Measurements from ENCODE around the gene C10orf88.

Gene C10orf88

DNA sequence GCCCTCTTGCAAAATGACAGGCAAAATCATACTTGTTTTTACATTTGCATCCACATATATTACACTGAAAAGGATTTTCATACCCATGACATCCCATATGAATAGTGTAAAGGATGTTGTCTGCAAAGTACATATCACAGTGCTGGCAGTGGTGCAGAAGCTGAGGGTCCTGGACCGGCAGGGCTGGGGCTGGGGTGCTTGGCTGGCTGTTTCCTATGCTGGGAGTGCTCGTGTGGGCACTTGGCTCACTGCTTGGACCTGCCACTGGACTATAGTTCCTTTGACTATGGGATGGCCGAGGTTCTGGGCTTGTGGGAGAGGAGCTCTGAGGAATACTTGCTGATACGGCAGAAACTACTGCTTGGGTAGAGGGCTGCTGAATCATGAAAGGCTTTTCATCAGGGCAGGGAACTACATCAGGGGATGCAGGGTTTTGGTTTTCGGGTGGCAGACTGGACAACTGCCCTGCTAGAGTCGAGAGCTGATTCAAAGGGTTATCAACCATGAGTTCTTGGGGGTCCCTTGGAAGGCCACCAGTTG, 39.8 kb upstream of the C10orf88 start:
- H3K4me1 ChIP-seq: peaks cover 0 to 15% (median 3%) of the 10 kb centered on the region in 10 experiments; a peak in 10 of 20 replicates
- H3K4me2 ChIP-seq: no peak overlapping the region
- H3K4me3 ChIP-seq: no peak overlapping the region
- H3K27ac ChIP-seq: no peak overlapping the region
- no peak for TF ChIP-seq Cebpa-rat (IDR thresholded peaks at IDR 0.05)
- H3K9ac ChIP-seq: no peak overlapping the region
- H3K27me3 ChIP-seq: no peaks in the 10 kb centered on the region
- H4K20me1 ChIP-seq: peaks cover 0 to 39% (median 12%) of the 10 kb centered on the region in 11 experiments; a peak in 13 of 22 replicates
- peaks cover 51 to 91% (median 74%) of the 10 kb centered on the region in 11 experiments for H3K36me3 ChIP-seq
- no peaks in the 10 kb centered on the region for H3K9me3 ChIP-seq (replicated peaks in 1 of 11)

DNA sequence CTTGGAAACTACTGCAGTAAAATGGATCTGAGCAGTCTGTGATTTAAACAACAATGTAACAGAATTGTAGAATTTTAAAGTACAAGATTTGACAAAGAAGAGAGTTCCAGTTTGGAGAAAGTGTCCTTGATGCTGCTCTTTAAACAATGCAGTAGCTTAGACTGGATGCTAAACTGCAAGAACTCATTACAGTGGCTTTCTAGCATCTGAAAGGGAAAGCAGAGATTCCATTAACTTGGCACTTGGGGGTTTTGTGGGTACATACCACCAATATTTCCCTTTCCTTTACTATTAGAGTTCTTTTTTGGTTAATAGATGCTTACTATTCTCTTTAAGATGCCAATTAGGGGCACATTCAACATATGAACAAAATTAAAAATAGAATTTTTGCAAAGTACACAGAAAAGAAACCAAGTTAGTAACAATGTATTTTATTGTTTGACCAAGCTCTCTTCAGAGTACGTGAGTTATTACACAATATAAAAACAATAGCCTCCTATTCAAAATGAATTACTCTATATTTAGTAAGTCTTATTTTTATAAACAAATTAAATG, 38.1 kb upstream of the C10orf88 start:
- H3K9ac ChIP-seq: no peak overlapping the region

DNA sequence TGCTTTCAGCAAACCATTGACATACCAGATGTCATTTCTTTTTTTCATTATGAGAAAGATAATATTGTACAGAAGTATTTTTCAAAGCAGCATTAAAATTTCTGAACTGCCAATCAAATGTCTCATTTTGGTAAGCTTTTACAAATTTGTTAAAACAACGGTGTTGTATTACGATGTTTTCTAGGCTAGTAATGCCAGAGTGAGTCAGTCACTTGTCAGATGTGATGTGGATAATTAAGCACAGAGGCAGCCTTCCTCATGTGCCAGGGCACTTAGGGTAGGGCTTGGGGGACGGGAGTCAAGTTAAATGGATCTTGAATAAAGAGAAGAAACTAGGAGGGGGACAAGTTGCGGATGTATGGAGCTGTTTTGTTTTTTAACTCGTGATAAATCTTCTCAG, 36.3 kb upstream of the C10orf88 start:
- Histone ChIP-seq H3K27me3 (no peaks in the 10 kb centered on the region), H3K4me1 (peaks cover 0 to 14% (median 2%) of the 10 kb centered on the region in 10 experiments; a peak in 10 of 20 replicates), H3K9ac (no peak overlapping the region), H3K36me3 (peaks cover 31 to 91% (median 64%) of the 10 kb centered on the region in 11 experiments), H3K9me3 (replicated peaks in 1 of 11) (no peaks in the 10 kb centered on the region), H4K20me1 (peaks cover 0 to 9% (median 0%) of the 10 kb centered on the region in 11 experiments; a peak in 6 of 22 replicates), H3K27ac (no peak overlapping the region), H3K4me2 (no peak overlapping the region), H3K4me3 (no peak overlapping the region)
- TF ChIP-seq Cebpa-rat (IDR thresholded peaks at IDR 0.05): no peak

More for the DNA sequence above, 38.1 kb upstream of the C10orf88 start:
- Histone ChIP-seq H3K4me1 (peaks cover 0 to 14% (median 2%) of the 10 kb centered on the region in 10 experiments; a peak in 10 of 20 replicates), H3K4me2 (peak overlapping the region in 1 of 11 experiments; percentile 3; a peak in 1 of 22 replicates), H4K20me1 (peaks cover 0 to 21% (median 2%) of the 10 kb centered on the region in 11 experiments; a peak in 9 of 22 replicates), H3K27ac (no peak overlapping the region), H3K36me3 (peaks cover 37 to 91% (median 73%) of the 10 kb centered on the region in 11 experiments), H3K27me3 (no peaks in the 10 kb centered on the region), H3K9me3 (replicated peaks in 1 of 11) (no peaks in the 10 kb centered on the region), H3K4me3 (no peak overlapping the region)
- no peak for TF ChIP-seq Cebpa-rat (IDR thresholded peaks at IDR 0.05)

DNA sequence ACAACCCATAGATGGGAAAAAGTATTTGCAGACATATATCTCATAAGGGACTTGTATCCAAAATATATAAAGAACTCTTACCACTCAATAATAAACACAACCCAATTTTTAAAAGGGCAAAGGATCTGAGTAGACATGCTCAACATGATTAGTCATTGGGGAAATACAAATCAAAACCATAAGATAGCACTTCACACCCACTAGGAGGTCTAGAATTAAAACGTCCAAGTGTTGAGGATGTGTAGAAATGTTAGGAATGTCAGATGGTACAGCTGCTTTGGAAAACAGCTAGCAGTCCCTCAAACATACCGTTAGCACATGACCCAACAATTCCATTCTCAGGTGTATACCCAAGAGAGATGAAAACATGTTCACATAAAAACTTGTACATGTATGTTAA, 34.5 kb upstream of the C10orf88 start:
- H3K4me3 ChIP-seq: no peak overlapping the region
- H3K9ac ChIP-seq: no peak overlapping the region
- no peak overlapping the region for H3K4me2 ChIP-seq
- peaks cover 0 to 14% (median 2%) of the 10 kb centered on the region in 10 experiments; a peak in 10 of 20 replicates for H3K4me1 ChIP-seq
- peaks cover 24 to 91% (median 63%) of the 10 kb centered on the region in 11 experiments; a peak in 21 of 22 replicates for H3K36me3 ChIP-seq
- H3K27ac ChIP-seq: no peak overlapping the region
- no peak for TF ChIP-seq Cebpa-rat (IDR thresholded peaks at IDR 0.05)
- no peaks in the 10 kb centered on the region for H3K27me3 ChIP-seq
- H3K9me3 ChIP-seq (replicated peaks in 1 of 11): no peaks in the 10 kb centered on the region
- H4K20me1 ChIP-seq: no peaks in the 10 kb centered on the region

DNA sequence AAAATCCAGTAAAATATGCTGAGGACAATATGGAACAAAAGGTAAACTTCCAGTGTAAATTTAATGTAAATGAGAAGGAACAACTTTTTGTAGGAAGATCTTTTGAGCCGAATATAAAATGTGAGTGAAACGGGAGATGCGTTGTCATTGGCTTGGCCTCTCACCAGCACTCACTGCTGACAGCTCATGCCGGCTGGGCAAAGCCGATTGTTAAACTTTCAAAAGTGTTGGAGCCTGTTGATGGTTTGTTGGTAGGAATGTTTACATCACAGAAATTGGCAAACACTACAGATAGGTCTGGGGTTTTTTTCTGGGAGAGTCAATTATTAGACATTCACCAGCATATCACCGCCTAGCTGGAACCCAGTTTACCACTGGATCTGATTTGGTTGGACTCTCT, 32.3 kb upstream of the C10orf88 start:
- Histone ChIP-seq H3K4me3 (no peak overlapping the region), H3K4me1 (peaks cover 5 to 11% (median 7%) of the 10 kb centered on the region in 10 experiments), H3K36me3 (peaks cover 10 to 75% (median 56%) of the 10 kb centered on the region in 11 experiments; a peak in 21 of 22 replicates), H4K20me1 (no peaks in the 10 kb centered on the region), H3K27me3 (no peaks in the 10 kb centered on the region), H3K9ac (no peak overlapping the region), H3K27ac (no peak overlapping the region), H3K4me2 (no peak overlapping the region), H3K9me3 (replicated peaks in 1 of 11) (no peaks in the 10 kb centered on the region)
- no peak for TF ChIP-seq Cebpa-rat (IDR thresholded peaks at IDR 0.05)

DNA sequence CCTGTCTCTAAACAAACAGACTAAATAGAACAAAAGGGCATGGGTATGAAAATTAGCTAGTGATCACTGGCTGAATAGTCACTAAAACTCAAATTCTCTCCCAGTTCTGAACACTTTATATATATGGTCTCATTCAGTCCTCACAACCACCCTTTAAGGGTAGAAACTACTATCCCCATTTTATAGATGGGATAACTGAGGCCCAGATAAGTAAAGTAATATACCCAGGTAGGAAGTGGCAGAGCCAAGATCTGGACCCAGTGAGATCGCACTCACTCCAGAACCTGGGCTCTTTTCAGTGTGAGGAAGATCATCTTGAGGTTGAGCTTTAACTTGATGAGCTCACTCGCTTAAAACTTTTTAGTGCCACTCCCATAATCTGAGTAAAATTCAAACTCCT, 30.7 kb upstream of the C10orf88 start:
- Histone ChIP-seq H3K9me3 (replicated peaks in 1 of 11) (no peaks in the 10 kb centered on the region), H3K4me3 (no peak overlapping the region), H3K36me3 (peaks cover 9 to 62% (median 51%) of the 10 kb centered on the region in 11 experiments; a peak in 21 of 22 replicates), H3K4me1 (peaks cover 14 to 19% (median 17%) of the 10 kb centered on the region in 10 experiments), H3K9ac (no peak overlapping the region), H3K27me3 (no peaks in the 10 kb centered on the region), H4K20me1 (no peaks in the 10 kb centered on the region), H3K4me2 (no peak overlapping the region), H3K27ac (no peak overlapping the region)
- TF ChIP-seq Cebpa-rat (IDR thresholded peaks at IDR 0.05): no peak

DNA sequence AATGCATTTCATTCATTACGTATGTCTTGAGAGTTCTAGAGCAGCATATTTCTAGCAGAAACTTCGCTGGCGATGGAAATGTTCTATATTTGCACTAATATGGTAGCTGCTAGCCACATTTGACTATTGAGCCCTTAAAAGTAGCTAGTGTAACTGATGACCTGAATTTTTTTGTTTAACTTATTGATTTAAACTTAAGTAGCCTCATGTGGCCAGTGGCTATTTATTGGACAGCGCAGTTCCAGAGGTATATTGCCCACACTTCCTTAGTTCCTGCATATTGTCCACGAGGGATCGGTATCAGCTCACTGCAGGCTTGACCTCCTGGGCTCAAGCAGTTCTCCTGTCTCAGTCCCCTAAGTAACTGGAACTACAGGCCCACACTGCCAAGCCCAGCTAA, 29.9 kb upstream of the C10orf88 start:
- peaks cover 9 to 58% (median 50%) of the 10 kb centered on the region in 11 experiments; a peak in 21 of 22 replicates for H3K36me3 ChIP-seq
- H3K4me2 ChIP-seq: no peak overlapping the region
- H3K27me3 ChIP-seq: no peaks in the 10 kb centered on the region
- H3K9me3 ChIP-seq (replicated peaks in 1 of 11): no peaks in the 10 kb centered on the region
- no peak overlapping the region for H3K27ac ChIP-seq
- H4K20me1 ChIP-seq: no peaks in the 10 kb centered on the region
- no peak overlapping the region for H3K9ac ChIP-seq
- peaks cover 18 to 26% (median 24%) of the 10 kb centered on the region in 10 experiments for H3K4me1 ChIP-seq
- TF ChIP-seq Cebpa-rat (IDR thresholded peaks at IDR 0.05): no peak
- H3K4me3 ChIP-seq: no peak overlapping the region

DNA sequence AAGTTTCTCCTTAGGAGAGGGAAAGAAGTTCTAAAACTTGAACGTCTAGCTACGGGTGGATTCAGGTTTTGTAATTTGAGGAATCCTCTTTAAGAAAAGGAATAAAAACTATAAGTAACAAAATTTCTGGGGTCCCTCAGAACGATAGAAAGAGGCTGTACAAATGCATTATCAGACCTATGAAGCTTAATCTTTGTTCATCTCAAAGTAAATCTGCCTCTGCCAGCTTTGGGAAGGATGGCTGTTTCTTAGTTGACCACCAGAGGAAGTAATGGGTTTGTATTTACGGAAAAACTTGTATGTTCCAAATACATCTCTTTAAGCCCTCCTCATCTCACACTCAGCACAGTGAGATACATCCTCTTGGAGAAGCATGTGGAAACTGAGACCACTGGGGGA, 27.0 kb upstream of the C10orf88 start:
- Histone ChIP-seq H3K27me3 (no peaks in the 10 kb centered on the region), H3K36me3 (peaks cover 9 to 31% (median 26%) of the 10 kb centered on the region in 11 experiments; a peak in 20 of 22 replicates), H3K4me2 (peak overlapping the region; percentile 83 to 98 (median 94)), H4K20me1 (no peaks in the 10 kb centered on the region), H3K27ac (peak overlapping the region in 8 of 11 experiments; percentile 27 to 97 (median 93); a peak in 16 of 22 replicates), H3K9me3 (replicated peaks in 1 of 11) (no peaks in the 10 kb centered on the region), H3K9ac (peak overlapping the region; percentile 26 to 97 (median 90); a peak in 20 of 22 replicates), H3K4me1 (peaks cover 18 to 26% (median 24%) of the 10 kb centered on the region in 10 experiments), H3K4me3 (peak overlapping the region; percentile 64 to 81 (median 71))
- TF ChIP-seq Cebpa-rat (IDR thresholded peaks at IDR 0.05): no peak

DNA sequence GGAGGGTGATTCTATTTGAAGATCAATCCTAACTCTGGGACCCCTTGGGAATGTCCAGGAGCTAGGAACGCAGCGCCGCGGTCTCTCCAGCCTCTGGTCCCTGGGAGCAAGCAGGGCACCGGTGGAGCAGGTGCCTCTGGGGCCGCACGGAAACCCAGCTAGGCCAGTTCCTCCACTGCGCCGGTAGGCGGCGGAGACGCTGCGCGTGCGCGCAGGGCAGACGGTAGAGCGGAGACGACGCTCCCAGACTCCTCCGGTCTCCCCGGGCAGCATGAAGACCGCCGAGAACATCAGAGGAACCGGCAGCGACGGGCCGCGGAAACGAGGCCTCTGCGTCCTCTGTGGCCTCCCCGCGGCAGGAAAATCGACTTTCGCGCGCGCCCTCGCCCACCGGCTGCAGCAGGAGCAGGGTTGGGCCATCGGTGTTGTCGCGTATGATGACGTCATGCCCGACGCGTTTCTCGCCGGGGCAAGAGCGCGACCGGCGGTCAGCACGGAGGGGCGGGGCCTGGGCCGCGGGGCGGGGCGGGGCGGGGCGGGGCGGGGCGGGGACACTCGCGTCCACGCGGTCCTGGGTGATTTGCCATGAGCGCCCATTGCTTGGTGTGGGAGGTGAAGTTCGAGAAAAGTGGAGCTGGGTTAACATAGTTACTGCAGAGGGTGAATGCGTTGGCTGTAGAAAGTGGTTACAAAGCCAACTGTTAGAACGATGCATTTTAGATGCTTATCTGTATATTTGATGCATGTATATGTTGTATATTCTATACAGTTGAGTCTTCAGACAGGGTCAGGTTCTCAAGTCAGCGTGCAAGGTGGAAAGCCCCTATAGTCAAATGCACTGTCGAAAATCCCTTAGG, 26.4 kb upstream of the C10orf88 start, which contains the start of gene PSTK:
TSS of gene PSTK (plus strand) at position 193 of the 857 bp plus-strand sequence. CDS start at position 272, 79 bp downstream.
- Histone ChIP-seq H3K27me3 (no peaks in the 10 kb centered on the region), H3K9me3 (replicated peaks in 1 of 11) (no peaks in the 10 kb centered on the region), H3K4me1 (peaks cover 18 to 26% (median 24%) of the 10 kb centered on the region in 10 experiments), H3K36me3 (peaks cover 9 to 25% (median 23%) of the 10 kb centered on the region in 11 experiments; a peak in 20 of 22 replicates), H3K9ac (peak within 1 kb of the TSS; percentile 89 to 97 (median 91)), H3K4me2 (peak within 1 kb of the TSS; percentile 83 to 98 (median 94)), H3K27ac (peak within 1 kb of the TSS; percentile 89 to 97 (median 94)), H4K20me1 (no peaks in the 10 kb centered on the region), H3K4me3 (peak within 1 kb of the TSS; percentile 64 to 81 (median 71))
- no peak for TF ChIP-seq Cebpa-rat (IDR thresholded peaks at IDR 0.05)
